ENCODE measurements around the gene CACNB2.

DNA sequence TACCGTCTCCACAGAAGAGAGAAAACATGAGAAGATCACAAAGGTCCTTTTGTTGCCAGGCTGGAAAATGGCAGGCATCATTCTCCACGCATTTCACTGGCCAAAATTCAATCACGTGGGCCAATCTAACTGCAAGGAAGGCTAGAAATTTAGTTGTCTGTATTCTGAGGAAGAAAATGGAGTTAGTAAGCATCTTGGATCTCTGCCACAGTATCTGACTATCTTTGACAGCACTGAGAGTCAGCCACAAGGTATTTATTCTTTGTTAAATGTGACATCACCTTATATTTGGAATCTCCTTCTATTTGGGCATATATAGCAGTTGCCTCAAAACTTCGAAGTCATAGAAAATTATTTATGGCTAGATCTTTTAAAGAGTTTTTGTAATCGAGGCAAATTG is 297.3 kb downstream of the CACNB2 start:
- TF ChIP-seq, protein P1, sequence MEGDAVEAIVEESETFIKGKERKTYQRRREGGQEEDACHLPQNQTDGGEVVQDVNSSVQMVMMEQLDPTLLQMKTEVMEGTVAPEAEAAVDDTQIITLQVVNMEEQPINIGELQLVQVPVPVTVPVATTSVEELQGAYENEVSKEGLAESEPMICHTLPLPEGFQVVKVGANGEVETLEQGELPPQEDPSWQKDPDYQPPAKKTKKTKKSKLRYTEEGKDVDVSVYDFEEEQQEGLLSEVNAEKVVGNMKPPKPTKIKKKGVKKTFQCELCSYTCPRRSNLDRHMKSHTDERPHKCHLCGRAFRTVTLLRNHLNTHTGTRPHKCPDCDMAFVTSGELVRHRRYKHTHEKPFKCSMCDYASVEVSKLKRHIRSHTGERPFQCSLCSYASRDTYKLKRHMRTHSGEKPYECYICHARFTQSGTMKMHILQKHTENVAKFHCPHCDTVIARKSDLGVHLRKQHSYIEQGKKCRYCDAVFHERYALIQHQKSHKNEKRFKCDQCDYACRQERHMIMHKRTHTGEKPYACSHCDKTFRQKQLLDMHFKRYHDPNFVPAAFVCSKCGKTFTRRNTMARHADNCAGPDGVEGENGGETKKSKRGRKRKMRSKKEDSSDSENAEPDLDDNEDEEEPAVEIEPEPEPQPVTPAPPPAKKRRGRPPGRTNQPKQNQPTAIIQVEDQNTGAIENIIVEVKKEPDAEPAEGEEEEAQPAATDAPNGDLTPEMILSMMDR (IDR thresholded peaks at IDR 0.05): no peak
- no peak for TF ChIP-seq POLR2A (IDR thresholded peaks at IDR 0.05)

All from tibial nerve (tissue), 3 donors.